Measurements from ENCODE around the gene POU6F2. TPM values are rescaled to one million over a fixed set of nuclear protein-coding genes. Genes with fewer than 3 reads are reported as not detected.

POU6F2 gene
- total and polyA plus RNA-seq, 9 of the 15 experiments (the other 6 are each of a cell fraction or from before 2014, with no cell fraction given): 0.29 to 1.5 (median 0.96) TPM

DNA sequence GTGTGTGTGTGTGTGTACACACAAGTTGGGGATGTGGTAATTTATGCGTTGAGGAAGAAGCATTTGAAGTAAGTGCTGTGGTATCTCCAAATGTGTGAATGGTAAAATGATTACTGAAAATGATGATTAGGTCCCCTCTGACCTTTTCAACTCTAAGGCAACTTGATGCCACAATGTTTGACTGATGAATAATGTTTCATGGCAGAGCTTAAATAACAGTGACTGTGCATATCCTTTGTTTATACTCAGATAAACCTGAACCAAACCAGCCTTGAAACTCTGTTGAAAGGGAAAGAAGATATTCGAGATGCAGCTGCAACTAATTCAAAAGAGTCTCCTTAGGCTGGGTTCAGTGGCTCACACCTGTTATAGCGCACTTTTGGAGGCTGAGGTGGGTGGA lies 523.6 kb downstream of the POU6F2 start (continued):
- TF ChIP-seq, protein P1, sequence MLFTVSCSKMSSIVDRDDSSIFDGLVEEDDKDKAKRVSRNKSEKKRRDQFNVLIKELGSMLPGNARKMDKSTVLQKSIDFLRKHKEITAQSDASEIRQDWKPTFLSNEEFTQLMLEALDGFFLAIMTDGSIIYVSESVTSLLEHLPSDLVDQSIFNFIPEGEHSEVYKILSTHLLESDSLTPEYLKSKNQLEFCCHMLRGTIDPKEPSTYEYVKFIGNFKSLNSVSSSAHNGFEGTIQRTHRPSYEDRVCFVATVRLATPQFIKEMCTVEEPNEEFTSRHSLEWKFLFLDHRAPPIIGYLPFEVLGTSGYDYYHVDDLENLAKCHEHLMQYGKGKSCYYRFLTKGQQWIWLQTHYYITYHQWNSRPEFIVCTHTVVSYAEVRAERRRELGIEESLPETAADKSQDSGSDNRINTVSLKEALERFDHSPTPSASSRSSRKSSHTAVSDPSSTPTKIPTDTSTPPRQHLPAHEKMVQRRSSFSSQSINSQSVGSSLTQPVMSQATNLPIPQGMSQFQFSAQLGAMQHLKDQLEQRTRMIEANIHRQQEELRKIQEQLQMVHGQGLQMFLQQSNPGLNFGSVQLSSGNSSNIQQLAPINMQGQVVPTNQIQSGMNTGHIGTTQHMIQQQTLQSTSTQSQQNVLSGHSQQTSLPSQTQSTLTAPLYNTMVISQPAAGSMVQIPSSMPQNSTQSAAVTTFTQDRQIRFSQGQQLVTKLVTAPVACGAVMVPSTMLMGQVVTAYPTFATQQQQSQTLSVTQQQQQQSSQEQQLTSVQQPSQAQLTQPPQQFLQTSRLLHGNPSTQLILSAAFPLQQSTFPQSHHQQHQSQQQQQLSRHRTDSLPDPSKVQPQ (CRISPR knock-in tag; IDR thresholded peaks at IDR 0.05; ENCODE audit: borderline replicate concordance): no peak
- TF ChIP-seq NCOA2 (IDR thresholded peaks at IDR 0.05; ENCODE audit: partially characterized antibody in 2 of 2): no peak
- TF ChIP-seq, protein P2, sequence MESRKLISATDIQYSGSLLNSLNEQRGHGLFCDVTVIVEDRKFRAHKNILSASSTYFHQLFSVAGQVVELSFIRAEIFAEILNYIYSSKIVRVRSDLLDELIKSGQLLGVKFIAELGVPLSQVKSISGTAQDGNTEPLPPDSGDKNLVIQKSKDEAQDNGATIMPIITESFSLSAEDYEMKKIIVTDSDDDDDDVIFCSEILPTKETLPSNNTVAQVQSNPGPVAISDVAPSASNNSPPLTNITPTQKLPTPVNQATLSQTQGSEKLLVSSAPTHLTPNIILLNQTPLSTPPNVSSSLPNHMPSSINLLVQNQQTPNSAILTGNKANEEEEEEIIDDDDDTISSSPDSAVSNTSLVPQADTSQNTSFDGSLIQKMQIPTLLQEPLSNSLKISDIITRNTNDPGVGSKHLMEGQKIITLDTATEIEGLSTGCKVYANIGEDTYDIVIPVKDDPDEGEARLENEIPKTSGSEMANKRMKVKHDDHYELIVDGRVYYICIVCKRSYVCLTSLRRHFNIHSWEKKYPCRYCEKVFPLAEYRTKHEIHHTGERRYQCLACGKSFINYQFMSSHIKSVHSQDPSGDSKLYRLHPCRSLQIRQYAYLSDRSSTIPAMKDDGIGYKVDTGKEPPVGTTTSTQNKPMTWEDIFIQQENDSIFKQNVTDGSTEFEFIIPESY (CRISPR knock-in tag; IDR thresholded peaks at IDR 0.05): no peak
- TF ChIP-seq GABPA (tag; conservative IDR thresholded peaks at IDR 0.05; ENCODE audit: low read depth): no peak
- no peak for TF ChIP-seq RBFOX2 (IDR thresholded peaks at IDR 0.05; ENCODE audit: low read depth, low read length)
- TF ChIP-seq ZKSCAN8 (CRISPR knock-in tag; IDR thresholded peaks at IDR 0.05): no peak
- no peak for TF ChIP-seq ZZZ3 (IDR thresholded peaks at IDR 0.05)
- no peak for TF ChIP-seq FOXP1 (CRISPR knock-in tag; IDR thresholded peaks at IDR 0.05)
- TF ChIP-seq ZNF431 (CRISPR knock-in tag; IDR thresholded peaks at IDR 0.05): no peak
